B cell (primary cell): ENCODE data around the gene LSM10. TPM values are rescaled to one million over a fixed set of nuclear protein-coding genes. Genes with fewer than 3 reads are reported as not detected.
A peak's percentile ranks its signal among the peaks of the same experiment; 100 is the strongest.

Experiments
- ATAC-seq: fragments of 200-7000 bp; cut with Tn5 transposase; one replicate; pipeline ENCODE4 v1.10.0; 2021; ENCODE audit warnings: low read depth, mild to moderate bottlenecking, moderate number of reproducible peaks, moderate library complexity
- CTCF ChIA-PET: fragments of 350-600 bp; sonication (Branson Sonifier 250); formaldehyde crosslinking; loops from one replicate; lab custom pipeline; 2021; ENCODE audit warnings: antibody characterized with exemption, inconsistent platforms; lab: Charles Lee
- POLR2A ChIA-PET: fragments of 350-600 bp; sonication (Branson Sonifier 250); formaldehyde crosslinking; loops from one replicate; lab custom pipeline; 2021; ENCODE audit warnings: antibody characterized with exemption; lab: Charles Lee
- DNase-seq: peaks from one replicate; pipeline ENCODE4 v3.0.0; 2013
- H2AFZ ChIP-seq: 2 replicates; pipeline ENCODE4 v1.6.1; 2012; ENCODE audit warnings: mild to moderate bottlenecking, low read depth, low read length; ENCODE audit not compliant: insufficient read depth, poor library complexity, severe bottlenecking
- H3K27ac ChIP-seq, 2 donors: 1 replicate in 1 of 2; 2 replicates in 1 of 2; pipeline ENCODE4 v1.5.1; 2012 to 2013; ENCODE audit warnings: low read length in 2 of 2, mild to moderate bottlenecking in 2 of 2, moderate library complexity in 1 of 2
- H3K27me3 ChIP-seq, 4 experiments: fragments of 200-600 bp in 1 of 4; sonication (generic) in 1 of 4; replicated peaks in 1 of 4; 1 replicate in 2 of 4; 2 replicates in 2 of 4; pipeline versions ENCODE4 v1.6.1 to v1.7.0; 2013 to 2016; ENCODE audit warnings: low read length in 3 of 4, mild to moderate bottlenecking in 2 of 4, mixed read lengths in 1 of 4, moderate library complexity in 1 of 4; ENCODE audit not compliant: insufficient read depth in 4 of 4, control insufficient read depth in 3 of 4; ENCODE audit errors: control extremely low read depth in 1 of 4
- H3K36me3 ChIP-seq, 2 experiments: replicated peaks in 1 of 2; 1 replicate in 1 of 2; 2 replicates in 1 of 2; pipeline versions ENCODE4 v1.6.1 to v1.7.1; 2013; ENCODE audit warnings: low read length in 1 of 2; ENCODE audit not compliant: insufficient read depth in 2 of 2, control insufficient read depth in 1 of 2; ENCODE audit errors: control extremely low read depth in 1 of 2, extremely low read depth in 1 of 2
- H3K4me1 ChIP-seq, 2 donors: fragments of 200-600 bp in 1 of 2; sonication (generic) in 1 of 2; 1 replicate in 1 of 2; 2 replicates in 1 of 2; pipeline versions ENCODE4 v1.5.1 to v1.6.1; 2013 to 2017; ENCODE audit warnings: low read length in 2 of 2; ENCODE audit not compliant: control insufficient read depth in 2 of 2, insufficient read depth in 2 of 2
- H3K4me2 ChIP-seq: replicated peaks from 2 replicates; pipeline ENCODE3; 2012; ENCODE audit warnings: mild to moderate bottlenecking, low read depth, low read length; ENCODE audit not compliant: poor library complexity, severe bottlenecking
- H3K4me3 ChIP-seq, 5 experiments: fragments of 200-600 bp in 1 of 5; sonication (generic) in 1 of 5; 1 replicate in 3 of 5; 2 replicates in 2 of 5; pipeline versions ENCODE4 v1.5.1 to v1.7.0; 2011 to 2016; ENCODE audit warnings: low read length in 4 of 5, mild to moderate bottlenecking in 4 of 5, low read depth in 2 of 5, control low read depth in 1 of 5, moderate library complexity in 1 of 5; ENCODE audit not compliant: insufficient read depth in 1 of 5; ENCODE audit errors: control extremely low read depth in 1 of 5, extremely low read depth in 1 of 5
- H3K79me2 ChIP-seq: fragments of 200-600 bp; sonication (generic); one replicate; pipeline ENCODE4 v1.6.0; 2016; ENCODE audit warnings: low read length; ENCODE audit not compliant: control insufficient read depth, insufficient read depth
- H3K9ac ChIP-seq: fragments of 200-600 bp; sonication (generic); 2 replicates; pipeline ENCODE4 v1.6.1; 2017; ENCODE audit warnings: mild to moderate bottlenecking, low read length, moderate library complexity
- H3K9me3 ChIP-seq, 3 donors: one replicate each; pipeline versions ENCODE4 v1.6.1 to v1.7.1; 2013; ENCODE audit warnings: low read length in 2 of 3; ENCODE audit not compliant: control insufficient read depth in 2 of 3, insufficient read depth in 1 of 3; ENCODE audit errors: control extremely low read depth in 1 of 3
- H4K20me1 ChIP-seq: 2 replicates; pipeline ENCODE4 v1.6.0; 2012; ENCODE audit warnings: mild to moderate bottlenecking, low read length; ENCODE audit not compliant: insufficient read depth, control insufficient read depth, poor library complexity, severe bottlenecking
- H3K27ac Mint-ChIP-seq: one replicate; pipeline ENCODE4 v1.8.0; 2021; ENCODE audit warnings: mixed read lengths
- H3K27me3 Mint-ChIP-seq: one replicate; pipeline ENCODE4 v1.8.0; 2021; ENCODE audit warnings: mixed read lengths
- H3K4me1 Mint-ChIP-seq: one replicate; pipeline ENCODE4 v1.8.0; 2021; ENCODE audit warnings: mixed read lengths
- H3K4me3 Mint-ChIP-seq: one replicate; pipeline ENCODE4 v1.8.0; 2021; ENCODE audit warnings: mixed read lengths
- H3K9me3 Mint-ChIP-seq: one replicate; pipeline ENCODE4 v1.8.0; 2022; ENCODE audit warnings: mixed read lengths; ENCODE audit not compliant: insufficient read depth
- CTCF ChIP-seq: fragments of 200-600 bp; IDR thresholded peaks from one replicate; pipeline ENCODE4 v1.8.0; 2022; ENCODE audit warnings: antibody characterized with exemption, mild to moderate bottlenecking
- WGBS: methylation state at CpG from one replicate; pipeline ENCODE4 v1.1.5; 2013; ENCODE audit warnings: missing lambda C conversion rate; ENCODE audit not compliant: insufficient coverage; 5-methylcytosine and 5-hydroxymethylcytosine counted together
- intact Hi-C: fragments of 100-400 bp; cut with micrococcal nuclease; formaldehyde crosslinking; loops from one replicate; pipeline ENCODE4 v1.10.0; 2022
- polyA plus RNA-seq: library from polyadenylated mRNA; depleted of rRNA; stranded (reverse); fragments of >200 nt; gene quantifications from 2 replicates; pipeline ENCODE4 v1.2.3, GENCODE V29; 2012
- total RNA-seq, 2 donors: library from RNA; stranded (reverse); fragments of 120-200 nt in 1 of 2; gene quantifications; 1 replicate in 1 of 2; 2 replicates in 1 of 2; pipeline versions ENCODE4 v1.2.3 to v1.2.4, GENCODE V29; 2013 to 2022

Gene LSM10
- total and polyA plus RNA-seq, 2 donors (not counting 1 experiment from before 2014, with no cell fraction given) = 73.5 to 136 TPM

GRCh38 chr1:36387141-36387949, 10.4 kb downstream of the LSM10 start:
- H3K4me1 Mint-ChIP-seq = peaks cover 83% of the 10 kb centered on the region
- Histone ChIP-seq H3K4me3 (peak overlapping the region in 2 of 5 experiments; percentile 67 to 80), H3K27ac (peak overlapping the region; percentile 92 to 93), H3K4me1 (peaks cover 77 to 85% of the 10 kb centered on the region in 2 donors), H3K4me2 (peak overlapping the region; percentile 79), H3K9me3 (peaks cover 0 to 4% (median 0%) of the 10 kb centered on the region in 3 donors), H3K27me3 (no peaks in the 10 kb centered on the region), H3K9ac (peak overlapping the region; percentile 67), H3K36me3 (peaks cover 0 to 22% of the 10 kb centered on the region in 2 experiments), H3K79me2 (peaks cover 72% of the 10 kb centered on the region), H2AFZ (no peak overlapping the region), H4K20me1 (peaks cover 30% of the 10 kb centered on the region)
- ChIA-PET CTCF (interaction anchor here (0.9 to 3.2 kb wide), 15 partner anchors 10 to 238 kb away, joined by 3 to 29 read pairs (median 5); partner anchors contain the start of genes LSM10, SH3D21 and TRAPPC3), POLR2A (interaction anchor here (0.7 to 3.4 kb wide), 7 partner anchors 10 to 238 kb away, joined by 3 to 34 read pairs (median 4); partner anchors contain the start of genes LSM10, SH3D21, THRAP3 and TRAPPC3)
- no peaks in the 10 kb centered on the region for H3K9me3 Mint-ChIP-seq
- DNase-seq = peak; percentile 50
- peak overlapping the region; percentile 100 for H3K27ac Mint-ChIP-seq
- no peak for ATAC-seq
- no peak for TF ChIP-seq CTCF
- intact Hi-C loops = loop anchor here (2.0 to 5.0 kb wide), 2 partner anchors 299 to 1090 kb away; partner anchors contain the start of gene ADPRS
- WGBS = 68% methylated on average over 8 of the region's 10 CpGs
- H3K4me3 Mint-ChIP-seq = peak overlapping the region; percentile 97
- H3K27me3 Mint-ChIP-seq = no peaks in the 10 kb centered on the region
